ENCODE measurements around the gene ZSCAN5A.
"Not testable (repeated sequence)": the region's sequence is repeated elsewhere in the genome, so short reads cannot be mapped to it uniquely, and the experiment has no call there.

Gene ZSCAN5A

DNA sequence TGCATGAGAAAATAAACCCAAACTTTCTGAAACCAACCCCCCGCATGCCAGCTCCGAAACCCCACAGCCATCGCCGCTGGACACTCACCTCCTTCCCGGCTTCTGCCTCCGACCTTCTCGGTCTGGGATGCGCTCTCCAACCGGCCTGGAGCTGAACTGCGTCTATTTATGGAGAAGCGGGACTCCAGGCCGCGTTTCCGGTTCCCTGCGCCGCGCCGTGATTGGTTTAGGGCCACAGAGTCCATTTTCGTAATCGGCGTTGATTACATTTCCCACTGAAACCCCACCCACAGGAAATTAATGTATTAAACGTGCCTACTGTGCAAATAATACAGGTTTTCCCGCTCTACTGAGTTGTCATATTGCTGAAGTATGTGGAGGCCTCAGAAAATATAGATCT, 117.0 kb downstream of the ZSCAN5A start, which contains the start of gene ZSCAN5B:
ZSCAN5B (minus strand) TSS at position 138 of the 400 bp plus-strand sequence. CDS start 4,731 bp downstream, outside the sequence.
- not testable (repeated sequence) for DNase-seq

DNA sequence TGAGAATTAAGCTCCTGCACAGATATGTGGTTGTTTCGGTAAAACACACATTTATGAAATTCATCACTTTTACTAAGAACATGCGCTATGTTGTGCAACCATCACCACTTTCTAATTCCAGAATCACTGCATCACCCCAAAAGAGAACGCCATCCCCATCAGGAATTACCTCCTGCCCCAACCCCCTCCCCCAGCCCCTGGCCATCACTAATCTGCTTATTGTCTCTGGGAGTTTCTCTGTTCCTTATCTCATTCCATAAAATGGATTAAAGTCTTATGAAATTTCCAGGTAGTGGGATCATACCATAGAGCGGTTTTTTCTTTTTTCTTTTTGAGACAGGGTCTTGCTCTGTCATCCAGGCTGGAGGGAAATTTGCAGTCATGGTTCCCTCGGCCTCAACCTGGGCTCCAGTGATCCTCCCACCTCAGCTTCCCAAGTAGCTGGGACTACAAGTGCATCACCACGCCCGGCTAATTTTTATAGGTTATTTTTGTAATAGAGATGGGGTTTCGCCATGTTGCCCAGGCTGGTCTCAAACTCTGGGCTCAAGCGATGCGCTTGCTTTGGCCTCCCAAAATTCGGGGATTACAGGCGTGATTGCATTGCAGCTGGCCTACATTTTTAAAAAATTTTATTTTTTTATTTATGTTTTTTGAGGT, 120.5 kb downstream of the ZSCAN5A start:
- no peak for DNase-seq

- DNase-seq = no peak
These were observed 122.9 kb downstream of the ZSCAN5A start for GRCh38 chr19:56191711-56192110.

DNA sequence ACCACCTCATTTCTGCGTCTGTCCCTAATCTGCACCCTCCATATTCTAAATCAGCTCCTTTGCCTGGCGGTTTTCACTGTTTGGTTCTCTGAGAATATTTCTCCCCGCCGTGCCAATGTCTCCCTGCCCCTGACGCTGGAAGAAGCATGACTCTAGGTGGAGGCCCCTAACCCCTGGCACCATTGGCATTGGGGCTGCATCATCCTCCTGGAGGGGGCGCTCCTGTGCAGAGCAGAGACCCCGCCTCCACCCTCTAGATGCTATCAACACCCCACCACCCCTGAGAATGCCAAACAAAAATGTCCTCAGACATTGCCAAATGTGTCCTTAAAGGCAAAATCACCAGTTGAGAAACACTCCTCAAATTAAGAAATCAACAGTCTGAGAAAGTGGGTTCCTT, 123.5 kb downstream of the ZSCAN5A start:
- DNase-seq = no peak

GRCh38 chr19:56189785-56190184, 124.9 kb downstream of the ZSCAN5A start:
- DNase-seq = no peak

GRCh38 chr19:56177564-56178243, 136.9 kb downstream of the ZSCAN5A start:
- no peak for DNase-seq

DNA sequence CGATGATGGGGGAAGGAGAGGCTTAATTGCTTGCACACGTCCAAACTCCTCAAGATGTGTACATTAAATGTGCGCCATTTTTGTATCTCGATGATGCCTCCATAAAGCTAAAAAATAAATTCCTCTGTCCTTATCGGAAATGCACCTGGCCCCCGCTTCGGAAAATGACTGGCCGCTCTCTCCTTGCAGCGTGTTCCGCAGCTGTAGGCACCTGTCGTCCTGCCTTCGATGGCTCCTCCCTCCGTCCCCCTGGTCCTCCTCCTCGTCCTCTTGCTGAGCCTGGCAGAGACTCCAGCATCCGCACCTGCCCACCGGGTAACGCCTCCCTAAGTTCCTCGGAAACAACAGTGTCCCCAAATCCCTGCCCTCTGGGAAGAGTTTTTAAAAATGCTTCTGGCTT, 137.8 kb downstream of the ZSCAN5A start:
- no peak for DNase-seq

DNA sequence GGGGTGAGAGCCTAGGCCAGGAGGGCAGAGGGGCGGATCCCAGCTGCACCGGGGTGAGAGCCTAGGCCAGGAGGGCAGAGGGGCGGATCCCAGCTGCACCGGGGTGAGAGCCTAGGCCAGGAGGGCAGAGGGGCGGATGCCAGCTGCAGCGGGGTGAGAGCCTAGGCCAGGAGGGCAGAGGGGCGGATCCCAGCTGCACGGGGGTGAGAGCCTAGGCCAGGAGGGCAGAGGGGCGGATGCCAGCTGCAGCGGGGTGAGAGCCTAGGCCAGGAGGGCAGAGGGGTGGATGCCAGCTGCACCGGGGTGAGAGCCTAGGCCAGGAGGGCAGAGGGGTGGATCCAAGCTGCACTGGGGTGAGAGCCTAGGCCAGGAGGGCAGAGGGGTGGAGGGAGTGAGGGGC, 138.3 kb downstream of the ZSCAN5A start:
- not testable (repeated sequence) for DNase-seq

DNA sequence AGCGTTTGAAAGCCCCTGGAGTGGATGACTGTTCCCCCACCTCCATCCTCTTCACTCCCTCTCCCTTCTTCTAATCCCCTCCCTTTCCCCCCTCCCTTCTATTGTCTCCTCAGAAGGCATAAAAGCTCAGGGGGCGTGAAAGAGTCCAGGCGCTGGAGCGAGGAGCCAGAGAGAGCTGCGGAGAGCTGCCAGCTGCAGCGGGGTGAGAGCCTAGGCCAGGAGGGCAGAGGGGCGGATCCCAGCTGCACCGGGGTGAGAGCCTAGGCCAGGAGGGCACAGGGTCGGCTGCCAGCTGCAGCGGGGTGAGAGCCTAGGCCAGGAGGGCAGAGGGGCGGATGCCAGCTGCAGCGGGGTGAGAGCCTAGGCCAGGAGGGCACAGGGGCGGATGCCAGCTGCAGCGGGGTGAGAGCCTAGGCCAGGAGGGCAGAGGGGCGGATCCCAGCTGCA, 138.8 kb downstream of the ZSCAN5A start, which contains the start of gene GALP:
GALP (plus strand) TSS at position 148 of the 447 bp plus-strand sequence. CDS start 1,101 bp downstream, outside the sequence.
- DNase-seq = not testable (repeated sequence)

DNA sequence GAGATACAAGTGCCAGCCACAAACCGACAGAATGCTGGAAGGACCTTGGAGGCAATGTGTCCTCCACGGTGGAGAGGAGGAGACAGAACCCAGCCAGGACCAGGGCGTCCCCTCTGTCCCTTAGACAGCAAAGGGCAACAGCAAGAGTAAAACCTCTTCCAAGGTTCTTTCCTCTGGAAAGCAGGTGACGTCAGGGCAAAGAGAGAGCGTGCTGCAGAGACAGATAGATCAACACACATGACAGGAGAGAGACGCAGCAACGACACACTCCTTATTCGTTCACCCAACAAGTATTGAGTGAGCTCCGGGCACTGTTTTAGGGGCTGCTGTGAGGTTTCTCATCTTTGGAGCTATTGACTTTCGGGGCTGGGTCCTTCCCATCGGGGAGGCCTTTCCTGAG, 140.1 kb downstream of the ZSCAN5A start:
- DNase-seq = no peak

GRCh38 chr19:56174086-56174485, 140.6 kb downstream of the ZSCAN5A start:
- no peak for DNase-seq
